ENCODE data around the gene NIF3L1. TPM values are rescaled to one million over a fixed set of nuclear protein-coding genes. Genes with fewer than 3 reads are reported as not detected.

The NIF3L1 gene
- total and polyA plus RNA-seq, 10 of the 15 experiments (the other 5 are each of a cell fraction or from before 2014, with no cell fraction given) = 27.6 to 95.9 (median 53.8) TPM

GRCh38 chr2:200845194-200845593, 44.0 kb upstream of the NIF3L1 start (continued):
- TF ChIP-seq PRDM15 (CRISPR knock-in tag; IDR thresholded peaks at IDR 0.05) = no peak
- TF ChIP-seq FOXM1 (IDR thresholded peaks at IDR 0.05; ENCODE audit: low read depth, low read length) = no peak
- no peak for TF ChIP-seq SMAD5 (IDR thresholded peaks at IDR 0.05; ENCODE audit: low read depth)
- no peak for TF ChIP-seq PBX3 (IDR thresholded peaks at IDR 0.05; ENCODE audit: insufficient replicate concordance, low read depth, low read length)
- no peak for TF ChIP-seq SP1 (IDR thresholded peaks at IDR 0.05; ENCODE audit: low read depth, low read length)

GRCh38 chr2:200845669-200846325, 43.4 kb upstream of the NIF3L1 start:
- ChIA-PET SMC1A (ENCODE audit: uncharacterized antibody, unreplicated experiment) (no interaction called here), RAD21 (ENCODE audit: unreplicated experiment) (interaction anchor here (1.3 kb wide), 1 partner anchor 224 kb away, joined by 3 read pairs; no protein-coding TSS in a partner anchor), POLR2A (no interaction called here), CTCF (interaction anchor here (1.1 kb wide), 1 partner anchor 18 kb away, joined by 3 read pairs; no protein-coding TSS in a partner anchor)
- TF ChIP-seq BHLHE40 (IDR thresholded peaks at IDR 0.05; ENCODE audit: borderline replicate concordance in 1 of 2, low read depth in 2 of 2, low read length in 1 of 2) = no peak
- no peak for TF ChIP-seq SREBF1 (IDR thresholded peaks at IDR 0.05; ENCODE audit: low read length)
- no peak for TF ChIP-seq ZNF217 (IDR thresholded peaks at IDR 0.05)
- no peak for TF ChIP-seq SUPT20H (IDR thresholded peaks at IDR 0.05; ENCODE audit: borderline replicate concordance, control insufficient read depth, low read depth, low read length)
- TF ChIP-seq FOXK2 (IDR thresholded peaks at IDR 0.05) = no peak
- no peak for TF ChIP-seq ZZZ3 (IDR thresholded peaks at IDR 0.05; ENCODE audit: control insufficient read depth, insufficient read length, low read depth)
- TF ChIP-seq JUNB (IDR thresholded peaks at IDR 0.05) = no peak
- TF ChIP-seq IKZF1 (conservative IDR thresholded peaks at IDR 0.05) = no peak
- Histone ChIP-seq H3K36me3 (ENCODE audit: control insufficient read depth in 2 of 2, insufficient read depth in 2 of 2, low read length in 1 of 2) (no peaks in the 10 kb centered on the region), H3K27ac (ENCODE audit: control insufficient read depth, insufficient read depth) (no peak overlapping the region), H3K4me2 (ENCODE audit: control insufficient read depth, insufficient read depth) (no peak overlapping the region), H2AFZ (ENCODE audit: control insufficient read depth, low read depth, low read length) (no peak overlapping the region), H4K20me1 (ENCODE audit: control insufficient read depth, insufficient read depth) (no peaks in the 10 kb centered on the region), H3K4me1 (ENCODE audit: control insufficient read depth, insufficient read depth, low read length) (no peaks in the 10 kb centered on the region), H3K9ac (ENCODE audit: control insufficient read depth, insufficient read depth, low read length) (no peak overlapping the region), H3K27me3 (replicated peaks in 1 of 2; ENCODE audit: control insufficient read depth in 2 of 2, insufficient read depth in 2 of 2, low read length in 1 of 2) (no peaks in the 10 kb centered on the region), H3K4me3 (no peak overlapping the region), H3K79me2 (ENCODE audit: control insufficient read depth, insufficient read depth, low read length) (no peaks in the 10 kb centered on the region), H3K9me3 (replicated peaks; ENCODE audit: control insufficient read depth, insufficient read depth, low read length) (no peaks in the 10 kb centered on the region)
- in situ Hi-C loops (cut with MboI) (no loop called here), intact Hi-C loops (cut with micrococcal nuclease; ENCODE audit: unreplicated experiment) (no loop called here)
- BruUV-seq (replicated peaks) = no TSS peak
- 56% methylated on average over 10 of the region's 10 CpGs for WGBS (ENCODE audit: insufficient coverage, insufficient replicate concordance, low lambda C conversion rate, missing lambda C conversion rate)
- DNase-seq (ENCODE audit: low read depth, low spot score) (no peak), ATAC-seq (no peak), FAIRE-seq (no peak)
